SK-N-MC (cell line): ENCODE measurements around the gene EN2.

Source experiments
- DNase-seq: peaks from one replicate; pipeline ENCODE4 v3.0.0-alpha.2; 2011; ENCODE audit warnings: low read depth, low spot score
- H3K27ac ChIP-seq: fragments of 200-600 bp; sonication (generic); 2 replicates; pipeline ENCODE4 v1.5.1; 2016; ENCODE audit warnings: mixed run types
- H3K36me3 ChIP-seq: fragments of 200-600 bp; sonication (generic); 2 replicates; pipeline ENCODE4 v1.6.1; 2017; ENCODE audit warnings: antibody characterized with exemption, low read length, mixed read lengths; ENCODE audit not compliant: insufficient read depth
- H3K4me3 ChIP-seq: fragments of 200-600 bp; sonication (generic); 2 replicates; pipeline ENCODE4 v1.5.1; 2016
- H3K9ac ChIP-seq: fragments of 200-600 bp; sonication (generic); 2 replicates; pipeline ENCODE4 v1.8.0; 2017; ENCODE audit warnings: mixed run types, mixed read lengths; ENCODE audit not compliant: insufficient read length
- H3K9me3 ChIP-seq: fragments of 200-600 bp; sonication (generic); 2 replicates; pipeline ENCODE4 v1.6.1; 2017; ENCODE audit warnings: low read depth, mild to moderate bottlenecking, antibody characterized with exemption, low read length, moderate library complexity, mixed read lengths
- EZH2 ChIP-seq: fragments of 200-600 bp; sonication (generic); IDR thresholded peaks from one replicate; pipeline ENCODE4 v1.6.1; 2017; ENCODE audit warnings: antibody characterized with exemption
- FOXP2 ChIP-seq: optimal IDR thresholded peaks from 2 replicates; pipeline ENCODE3; 2011; ENCODE audit warnings: mild to moderate bottlenecking, moderate library complexity; ENCODE audit not compliant: insufficient read depth; ENCODE audit errors: extremely low read length, control extremely low read depth
- POLR2AphosphoS5 ChIP-seq: IDR thresholded peaks from 2 replicates; pipeline ENCODE4 v1.6.1; 2012; ENCODE audit warnings: mild to moderate bottlenecking, low read depth, low read length, borderline replicate concordance

Gene EN2

DNA sequence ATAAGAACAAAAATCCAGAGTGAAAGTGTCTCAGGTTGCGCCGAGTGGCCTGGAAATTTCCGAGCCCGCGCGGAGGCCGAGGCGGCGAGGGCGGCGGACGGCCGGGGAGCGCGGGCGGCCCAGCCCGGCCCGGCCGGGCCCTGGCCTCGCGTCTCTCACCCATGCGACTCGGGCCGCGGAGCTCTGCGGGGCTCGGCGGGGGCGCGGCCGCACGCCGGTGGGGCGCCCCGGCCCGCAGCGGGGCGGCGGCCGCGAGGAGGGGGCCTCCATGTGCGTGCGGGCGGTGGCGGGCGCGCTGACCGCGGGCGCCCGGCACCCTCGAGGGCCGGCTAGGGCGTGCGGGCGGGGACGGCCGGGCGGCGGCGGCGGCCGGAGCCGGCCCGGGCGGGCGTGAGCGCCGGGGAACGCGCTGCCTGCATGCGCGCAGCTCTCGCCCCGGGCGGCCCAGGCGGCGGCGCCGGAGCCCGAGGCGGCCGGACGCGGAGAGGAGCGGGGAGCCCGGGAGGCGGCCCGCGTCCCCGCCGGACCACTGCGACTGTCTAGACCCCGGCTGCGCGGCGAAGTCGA lies 302 bp upstream of the EN2 start:
- no peaks in the 10 kb centered on the region for H3K36me3 ChIP-seq
- TF ChIP-seq POLR2AphosphoS5 (no peak), EZH2 (no peak), FOXP2 (no peak)
- H3K27ac ChIP-seq, result no peak overlapping the region
- H3K9me3 ChIP-seq, result no peaks in the 10 kb centered on the region
- H3K9ac ChIP-seq, result peak overlapping the region; percentile 79
- H3K4me3 ChIP-seq, result peak overlapping the region; percentile 98
- no peak for DNase-seq

DNA sequence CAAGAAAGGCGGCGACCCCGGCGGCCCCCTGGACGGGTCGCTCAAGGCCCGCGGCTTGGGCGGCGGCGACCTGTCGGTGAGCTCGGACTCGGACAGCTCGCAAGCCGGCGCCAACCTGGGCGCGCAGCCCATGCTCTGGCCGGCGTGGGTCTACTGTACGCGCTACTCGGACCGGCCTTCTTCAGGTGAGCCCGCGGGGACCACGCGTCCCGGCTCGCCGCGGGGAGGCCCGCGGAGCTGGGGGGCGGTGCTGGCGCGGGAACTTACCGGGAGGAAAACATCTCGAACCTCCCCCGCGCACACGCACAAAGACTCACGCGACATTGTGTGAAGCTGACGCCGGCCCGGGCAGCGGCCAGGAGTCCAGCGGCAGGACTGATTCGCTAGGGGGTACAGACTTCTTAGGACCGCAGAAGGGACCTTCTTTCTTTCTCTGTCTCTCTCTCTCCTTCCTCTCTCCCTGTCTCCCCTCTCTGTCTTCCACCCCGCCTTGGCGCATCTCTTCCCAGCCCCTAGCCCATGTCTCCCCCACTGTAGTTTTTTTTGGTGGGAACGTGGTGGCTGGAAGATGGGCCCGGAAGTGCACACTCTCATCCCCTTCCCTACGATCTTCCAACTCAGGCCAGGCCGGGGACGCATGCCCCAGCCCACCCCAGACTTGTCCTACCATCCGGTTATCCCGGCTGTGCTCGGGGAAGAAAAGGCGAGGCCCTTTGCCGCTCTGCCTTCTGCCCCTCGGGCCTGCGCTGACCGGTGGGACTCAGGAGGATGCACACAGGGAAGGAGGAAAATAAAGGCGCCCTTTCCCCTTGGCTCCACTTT lies 1.2 kb downstream of the EN2 start:
- Histone ChIP-seq H3K27ac (no peak overlapping the region), H3K9me3 (no peaks in the 10 kb centered on the region), H3K4me3 (peak overlapping the region; percentile 90), H3K36me3 (no peaks in the 10 kb centered on the region), H3K9ac (peak overlapping the region; percentile 79)
- DNase-seq, result no peak
- no peak for TF ChIP-seq POLR2AphosphoS5
- no peak for TF ChIP-seq FOXP2

DNA sequence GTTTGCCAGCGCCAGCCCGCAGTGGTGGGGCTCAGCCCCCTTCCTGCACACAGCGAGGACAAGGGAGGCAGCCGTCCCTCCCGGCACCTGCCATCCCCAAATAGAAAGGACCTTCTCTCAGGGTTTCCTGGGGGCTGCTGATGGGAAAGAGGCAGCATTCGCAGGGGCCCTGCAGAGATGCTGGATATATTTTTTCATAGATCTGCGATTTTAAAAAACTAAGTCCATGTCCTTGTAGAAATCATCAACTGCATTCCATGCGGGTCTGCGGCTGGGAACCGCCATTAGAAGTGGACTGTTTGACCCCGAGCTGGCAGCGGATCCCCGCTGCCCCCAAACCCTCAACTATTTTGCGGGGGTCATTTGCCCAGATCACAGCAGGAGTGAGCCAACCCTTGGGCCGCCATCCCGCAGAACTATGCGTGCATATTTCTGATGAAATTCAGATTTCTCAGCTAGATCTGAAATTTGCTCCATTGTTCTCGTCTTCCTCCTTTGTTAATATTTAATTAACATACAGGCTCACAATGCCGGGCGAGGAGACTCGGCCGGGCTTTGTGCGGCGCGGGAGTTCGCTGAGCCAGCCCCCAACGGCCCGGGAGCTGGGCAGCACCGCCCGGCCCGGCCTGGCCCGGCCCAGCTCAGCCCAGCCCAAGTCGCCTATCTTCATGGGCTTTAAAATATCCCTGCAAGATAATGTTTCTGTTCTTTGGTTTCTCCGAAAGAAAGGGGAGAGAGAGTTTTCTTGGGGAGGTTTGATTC lies 2.0 kb downstream of the EN2 start:
- no peaks in the 10 kb centered on the region for H3K9me3 ChIP-seq
- no peak for TF ChIP-seq POLR2AphosphoS5
- no peak for TF ChIP-seq FOXP2
- no peak for TF ChIP-seq EZH2
- H3K4me3 ChIP-seq, result peak overlapping the region; percentile 90
- H3K36me3 ChIP-seq, result no peaks in the 10 kb centered on the region
- 0 out of 2 replicates have a peak overlapping the region, but pooled peaks have one; percentile 21 for H3K27ac ChIP-seq
- DNase-seq, result no peak
- H3K9ac ChIP-seq, result peak overlapping the region; percentile 79

DNA sequence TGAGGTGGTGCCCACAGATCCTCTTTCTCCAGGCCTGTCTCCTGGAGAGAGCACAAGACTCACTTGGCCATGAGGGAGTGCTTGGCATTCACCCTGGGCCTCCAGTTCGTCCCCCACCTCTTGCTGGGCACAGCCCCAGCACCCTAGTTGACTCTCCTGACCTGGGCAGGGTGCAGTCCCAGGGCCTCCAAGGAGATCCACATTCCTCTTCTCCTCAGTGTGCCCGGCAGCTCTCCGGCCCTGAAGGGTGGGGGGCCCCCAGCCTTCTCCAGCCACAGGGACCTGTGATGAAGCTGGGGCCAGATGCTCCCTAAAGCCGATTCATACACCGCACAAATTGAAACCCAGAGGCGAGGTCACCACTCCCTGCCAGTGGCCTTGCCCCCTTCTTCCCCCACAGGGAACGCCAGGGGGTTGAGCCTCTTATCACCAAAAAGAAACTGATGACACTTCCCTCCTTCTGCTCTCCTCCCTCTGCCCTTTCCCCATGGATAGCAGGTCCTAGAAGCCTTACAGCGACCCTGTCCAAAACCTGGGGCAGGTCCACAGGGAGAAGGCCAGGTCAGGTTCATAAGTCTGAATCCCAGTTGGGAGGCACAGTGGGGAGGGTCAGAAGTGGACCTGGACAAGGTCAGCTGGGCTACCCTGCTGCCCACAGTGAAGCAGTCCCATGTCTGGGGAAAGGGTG lies 3.1 kb downstream of the EN2 start:
- no peak for DNase-seq
- H3K36me3 ChIP-seq, result no peaks in the 10 kb centered on the region
- H3K4me3 ChIP-seq, result peak overlapping the region; percentile 90; the same call in 1 of the 2 replicates
- TF ChIP-seq POLR2AphosphoS5 (no peak), EZH2 (no peak), FOXP2 (no peak)
- no peaks in the 10 kb centered on the region for H3K9me3 ChIP-seq
- no peak overlapping the region for H3K9ac ChIP-seq
- H3K27ac ChIP-seq, result no peak overlapping the region; the same call in 1 of the 2 replicates

DNA sequence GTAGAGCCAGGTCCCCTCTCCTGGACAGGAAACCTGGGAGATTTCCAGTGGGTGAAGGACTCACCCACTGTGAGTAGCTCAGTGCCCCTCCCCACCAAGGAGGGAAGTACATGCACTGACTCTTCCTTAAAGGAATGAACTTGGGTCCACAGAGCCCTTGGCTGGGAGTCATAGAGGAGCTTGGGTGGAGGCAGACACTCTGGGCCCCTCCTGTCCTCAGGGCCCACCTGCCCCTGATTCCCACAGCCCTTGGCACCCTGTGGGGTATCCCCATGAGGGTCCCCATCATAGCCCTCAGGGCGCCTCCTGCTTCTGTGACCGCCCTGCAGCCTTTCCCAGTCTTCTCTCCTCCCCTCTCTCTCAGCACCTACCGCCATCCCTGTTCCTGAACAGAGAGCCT lies 3.7 kb downstream of the EN2 start:
- DNase-seq, result no peak
- Histone ChIP-seq H3K9ac (no peak overlapping the region), H3K36me3 (no peaks in the 10 kb centered on the region), H3K27ac (no peak overlapping the region; the same call in 1 of the 2 replicates), H3K4me3 (no peak overlapping the region), H3K9me3 (no peaks in the 10 kb centered on the region)
- TF ChIP-seq EZH2 (no peak), POLR2AphosphoS5 (no peak), FOXP2 (no peak)

DNA sequence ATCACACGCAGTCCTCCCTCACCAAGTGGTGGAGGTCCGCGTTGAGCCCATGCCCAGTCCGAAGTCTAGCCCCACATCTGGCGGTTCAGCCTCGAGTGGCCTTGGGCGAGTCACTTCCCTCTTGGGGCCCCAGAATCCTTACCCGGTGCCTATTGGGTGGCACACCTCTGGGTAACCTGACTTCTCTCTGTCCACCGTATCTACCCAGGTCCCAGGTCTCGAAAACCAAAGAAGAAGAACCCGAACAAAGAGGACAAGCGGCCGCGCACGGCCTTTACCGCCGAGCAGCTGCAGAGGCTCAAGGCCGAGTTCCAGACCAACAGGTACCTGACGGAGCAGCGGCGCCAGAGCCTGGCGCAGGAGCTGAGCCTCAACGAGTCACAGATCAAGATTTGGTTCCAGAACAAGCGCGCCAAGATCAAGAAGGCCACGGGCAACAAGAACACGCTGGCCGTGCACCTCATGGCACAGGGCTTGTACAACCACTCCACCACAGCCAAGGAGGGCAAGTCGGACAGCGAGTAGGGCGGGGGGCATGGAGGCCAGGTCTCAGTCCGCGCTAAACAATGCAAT lies 4.3 kb downstream of the EN2 start:
- TF ChIP-seq FOXP2 (no peak), EZH2 (no peak), POLR2AphosphoS5 (no peak)
- DNase-seq, result no peak
- H3K9me3 ChIP-seq, result no peaks in the 10 kb centered on the region

DNA sequence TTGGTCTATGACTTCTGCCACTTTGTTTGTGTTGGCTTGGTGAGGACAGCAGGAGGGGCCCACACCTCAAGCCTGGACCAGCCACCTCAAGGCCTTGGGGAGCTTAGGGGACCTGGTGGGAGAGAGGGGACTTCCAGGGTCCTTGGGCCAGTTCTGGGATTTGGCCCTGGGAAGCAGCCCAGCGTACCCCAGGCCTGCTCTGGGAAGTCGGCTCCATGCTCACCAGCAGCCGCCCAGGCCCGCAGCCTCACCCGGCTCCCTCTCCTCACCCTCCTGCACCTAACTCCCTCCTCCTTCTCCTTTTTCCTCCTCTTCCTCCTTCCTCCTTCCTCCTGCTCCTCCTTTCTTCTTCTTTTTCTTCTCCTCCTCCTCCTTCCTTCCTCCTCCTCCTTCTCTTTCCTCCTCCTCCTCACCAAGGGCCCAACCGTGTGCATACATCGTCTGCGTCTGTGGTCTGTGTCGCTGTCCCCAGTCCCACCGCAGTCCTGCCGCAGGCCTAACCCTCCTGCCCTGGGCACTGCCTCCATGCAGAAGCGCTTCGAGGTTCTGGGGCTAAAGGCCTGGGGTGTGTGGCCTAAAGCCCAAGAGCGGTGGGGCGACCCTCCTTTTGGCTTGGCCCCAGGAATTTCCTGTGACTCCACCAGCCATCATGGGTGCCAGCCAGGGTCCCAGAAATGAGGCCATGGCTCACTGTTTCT lies 5.3 kb downstream of the EN2 start:
- Histone ChIP-seq H3K9me3 (no peaks in the 10 kb centered on the region), H3K9ac (no peak overlapping the region), H3K27ac (peak overlapping the region; percentile 55; the same call in 1 of the 2 replicates), H3K4me3 (no peak overlapping the region), H3K36me3 (no peaks in the 10 kb centered on the region)
- TF ChIP-seq FOXP2, result no peak
- no peak for DNase-seq

More for the DNA sequence above, 4.3 kb downstream of the EN2 start:
- Histone ChIP-seq H3K36me3 (no peaks in the 10 kb centered on the region), H3K4me3 (no peak overlapping the region), H3K9ac (no peak overlapping the region), H3K27ac (no peak overlapping the region)
